Endodermal cell (in vitro differentiated cells): ENCODE measurements around the gene S100A16. TPM values are rescaled to one million over a fixed set of nuclear protein-coding genes. Genes with fewer than 3 reads are reported as not detected.

Source experiments
- DNase-seq: peaks from one replicate; pipeline ENCODE4 v3.0.0-alpha.2; 2017
- H3K27ac ChIP-seq: 2 replicates; pipeline ENCODE4 v1.5.1; 2013; ENCODE audit warnings: mild to moderate bottlenecking, low read depth, low read length, moderate library complexity
- H3K27me3 ChIP-seq: 2 replicates; pipeline ENCODE4 v1.6.1; 2013; ENCODE audit warnings: mild to moderate bottlenecking, low read length, moderate library complexity; ENCODE audit not compliant: insufficient read depth, control insufficient read depth, poor library complexity, severe bottlenecking
- H3K36me3 ChIP-seq: 2 replicates; pipeline ENCODE4 v1.7.0; 2013; ENCODE audit warnings: mild to moderate bottlenecking, low read length, moderate library complexity; ENCODE audit not compliant: control insufficient read depth, insufficient read depth
- H3K4me1 ChIP-seq: one replicate; pipeline ENCODE4 v1.7.0; 2013; ENCODE audit warnings: low read length; ENCODE audit not compliant: control insufficient read depth, insufficient read depth
- H3K4me3 ChIP-seq: 2 replicates; pipeline ENCODE4 v1.5.1; 2013; ENCODE audit warnings: mild to moderate bottlenecking, low read length, moderate library complexity
- H3K9ac ChIP-seq: 2 replicates; pipeline ENCODE4 v1.6.1; 2013; ENCODE audit warnings: mild to moderate bottlenecking, low read length, moderate library complexity; ENCODE audit not compliant: poor library complexity, severe bottlenecking; ENCODE audit errors: extremely low read depth
- H3K9me3 ChIP-seq: 2 replicates; pipeline ENCODE4 v1.6.1; 2013; ENCODE audit warnings: mild to moderate bottlenecking, low read length, moderate library complexity; ENCODE audit not compliant: control insufficient read depth
- H3K27ac Mint-ChIP-seq: 2 replicates; pipeline ENCODE4 v1.8.0; 2020; ENCODE audit warnings: mixed read lengths
- H3K27me3 Mint-ChIP-seq: 2 replicates; pipeline ENCODE4 v1.8.0; 2021; ENCODE audit warnings: mild to moderate bottlenecking, mixed read lengths; ENCODE audit not compliant: insufficient read depth
- H3K36me3 Mint-ChIP-seq: 2 replicates; pipeline ENCODE4 v1.8.0; 2020; ENCODE audit warnings: low read depth, mixed read lengths
- H3K4me1 Mint-ChIP-seq: 2 replicates; pipeline ENCODE4 v1.8.0; 2020; ENCODE audit warnings: mixed read lengths
- H3K4me3 Mint-ChIP-seq: 2 replicates; pipeline ENCODE4 v1.8.0; 2020; ENCODE audit warnings: mild to moderate bottlenecking, moderate library complexity, mixed read lengths
- H3K9me3 Mint-ChIP-seq: 2 replicates; pipeline ENCODE4 v1.8.0; 2020; ENCODE audit warnings: mild to moderate bottlenecking, mixed read lengths
- CTCF ChIP-seq: fragments of 200-600 bp; sonication (generic); conservative IDR thresholded peaks from 2 replicates; pipeline ENCODE4 v1.5.0; 2021; ENCODE audit warnings: antibody characterized with exemption, mild to moderate bottlenecking
- WGBS, 2 experiments: methylation state at CpG; one replicate each; pipeline versions ENCODE4 v1.1.5 to v1.1.7; 2013; ENCODE audit warnings: missing lambda C conversion rate in 2 of 2, mixed read lengths in 1 of 2; ENCODE audit not compliant: insufficient coverage in 1 of 2, insufficient read length in 1 of 2; 5-methylcytosine and 5-hydroxymethylcytosine counted together
- total RNA-seq, 2 donors: library from RNA; stranded (reverse); fragmentation: NEBNext Ultra II Directional in 1 of 2; extraction: Animal tissue kit (Norgen Biotek cat#: 25700) in 1 of 2; gene quantifications; 2 replicates in 1 of 2; 3 replicates in 1 of 2; pipeline ENCODE4 v1.2.1, GENCODE V29; 2021

The S100A16 gene
- total RNA-seq, 2 donors from 2014 or later = 149 to 152 TPM

GRCh38 chr1:153623101-153623500 is 10.2 kb upstream of the S100A16 start:
- H3K4me1 ChIP-seq = no peaks in the 10 kb centered on the region
- H3K9ac ChIP-seq = no peak overlapping the region
- Mint-ChIP-seq H3K36me3 (peaks cover 65% of the 10 kb centered on the region), H3K27me3 (no peaks in the 10 kb centered on the region), H3K27ac (no peak overlapping the region), H3K4me1 (peaks cover 25% of the 10 kb centered on the region), H3K9me3 (no peaks in the 10 kb centered on the region), H3K4me3 (no peak overlapping the region)
- H3K27ac ChIP-seq = no peak overlapping the region
- H3K9me3 ChIP-seq = no peaks in the 10 kb centered on the region
- H3K27me3 ChIP-seq = no peaks in the 10 kb centered on the region
- H3K36me3 ChIP-seq = peaks cover 74% of the 10 kb centered on the region
- H3K4me3 ChIP-seq = peak overlapping the region; percentile 99
- TF ChIP-seq CTCF = no peak
- DNase-seq = no peak
- WGBS, 2 experiments = 81 to 82% methylated on average over 5 to 7 of the region's 7 CpGs

- Mint-ChIP-seq H3K36me3 (peaks cover 50% of the 10 kb centered on the region), H3K4me1 (peaks cover 24% of the 10 kb centered on the region), H3K27me3 (no peaks in the 10 kb centered on the region), H3K9me3 (no peaks in the 10 kb centered on the region), H3K4me3 (no peak overlapping the region), H3K27ac (no peak overlapping the region)
- H3K36me3 ChIP-seq = peaks cover 56% of the 10 kb centered on the region
- no peak for DNase-seq
- no peak overlapping the region for H3K27ac ChIP-seq
- no peak overlapping the region for H3K9ac ChIP-seq
- H3K27me3 ChIP-seq = no peaks in the 10 kb centered on the region
- no peaks in the 10 kb centered on the region for H3K4me1 ChIP-seq
- 97 to 100% methylated on average over 4 to 6 of the region's 6 CpGs for WGBS, 2 experiments
- H3K9me3 ChIP-seq = no peaks in the 10 kb centered on the region
- TF ChIP-seq CTCF = no peak
- H3K4me3 ChIP-seq = no peak overlapping the region
These were observed 6.2 kb upstream of the S100A16 start for GRCh38 chr1:153619171-153619570.

GRCh38 chr1:153617663-153618062 is 4.7 kb upstream of the S100A16 start:
- H3K4me1 ChIP-seq = no peaks in the 10 kb centered on the region
- TF ChIP-seq CTCF = peak; percentile 75
- Mint-ChIP-seq H3K4me3 (no peak overlapping the region), H3K4me1 (peaks cover 27% of the 10 kb centered on the region), H3K27ac (no peak overlapping the region), H3K36me3 (peaks cover 36% of the 10 kb centered on the region), H3K9me3 (no peaks in the 10 kb centered on the region), H3K27me3 (no peaks in the 10 kb centered on the region)
- H3K27me3 ChIP-seq = no peaks in the 10 kb centered on the region
- no peaks in the 10 kb centered on the region for H3K9me3 ChIP-seq
- no peak overlapping the region for H3K9ac ChIP-seq
- peak; percentile 88 for DNase-seq
- WGBS, 2 experiments = 93 to 100% methylated on average over 2 to 6 of the region's 6 CpGs
- no peak overlapping the region for H3K4me3 ChIP-seq
- H3K36me3 ChIP-seq = peaks cover 42% of the 10 kb centered on the region
- H3K27ac ChIP-seq = no peak overlapping the region
